GM12875 (cell line): ENCODE data around the gene STON2.

Experiments
- H3K4me3 ChIP-seq: one replicate; pipeline ENCODE4 v1.5.1; 2011; ENCODE audit warnings: low read depth, low read length, control low read depth
- CTCF ChIP-seq: IDR thresholded peaks from 2 replicates; pipeline ENCODE4 v1.5.1; 2011; ENCODE audit warnings: low read depth, mild to moderate bottlenecking, control low read depth, inconsistent platforms, low read length, moderate library complexity, borderline replicate concordance; ENCODE audit not compliant: insufficient read depth

STON2 gene

GRCh38 chr14:81323093-81323492 is 77.0 kb downstream of the STON2 start:
- TF ChIP-seq CTCF, result no peak
- H3K4me3 ChIP-seq, result no peak overlapping the region

GRCh38 chr14:81319946-81320345 is 80.2 kb downstream of the STON2 start:
- H3K4me3 ChIP-seq, result no peak overlapping the region

GRCh38 chr14:81319314-81319713 is 80.8 kb downstream of the STON2 start:
- TF ChIP-seq CTCF, result no peak
- no peak overlapping the region for H3K4me3 ChIP-seq

More at GRCh38 chr14:81319946-81320345, 80.2 kb downstream of the STON2 start:
- TF ChIP-seq CTCF, result no peak

GRCh38 chr14:81315341-81315740 is 84.8 kb downstream of the STON2 start:
- no peak overlapping the region for H3K4me3 ChIP-seq
- no peak for TF ChIP-seq CTCF

- TF ChIP-seq CTCF, result no peak
- no peak overlapping the region for H3K4me3 ChIP-seq
Measured at GRCh38 chr14:81314443-81315175, 85.5 kb downstream of the STON2 start.

GRCh38 chr14:81313775-81314429 is 86.2 kb downstream of the STON2 start:
- H3K4me3 ChIP-seq, result no peak overlapping the region
- no peak for TF ChIP-seq CTCF

GRCh38 chr14:81313200-81313599 is 86.9 kb downstream of the STON2 start:
- no peak overlapping the region for H3K4me3 ChIP-seq
- TF ChIP-seq CTCF, result no peak
